Thoracic aorta (tissue), 2 donors: ENCODE data around the gene ICAM3. TPM values are rescaled to one million over a fixed set of nuclear protein-coding genes. Genes with fewer than 3 reads are reported as not detected.

Source experiments
- ATAC-seq: fragments of 150-250 bp; one replicate; pipeline ENCODE4 v1.8.0; 2017; ENCODE audit warnings: low read depth; ENCODE audit not compliant: insufficient number of reproducible peaks, low FRiP score
- DNase-seq: peaks from one replicate; pipeline ENCODE4 v3.0.0-alpha.2; 2020; ENCODE audit warnings: low spot score
- H3K27ac ChIP-seq, 2 donors: fragments of 200-600 bp; sonication (generic); 1 replicate in 1 of 2; 2 replicates in 1 of 2; pipeline ENCODE4 v1.5.1; 2016; ENCODE audit warnings: mild to moderate bottlenecking in 2 of 2, moderate library complexity in 2 of 2
- H3K27me3 ChIP-seq: fragments of 200-600 bp; sonication (generic); replicated peaks from 2 replicates; pipeline ENCODE4 v1.6.0; 2016; ENCODE audit warnings: mild to moderate bottlenecking; ENCODE audit not compliant: insufficient read depth
- H3K36me3 ChIP-seq: fragments of 200-600 bp; sonication (generic); one replicate; pipeline ENCODE4 v1.5.1; 2016
- H3K4me1 ChIP-seq, 2 donors: fragments of 200-600 bp; sonication (generic); 1 replicate in 1 of 2; 2 replicates in 1 of 2; pipeline versions ENCODE4 v1.5.1 to v1.6.0; 2016; ENCODE audit warnings: low read depth in 2 of 2, mild to moderate bottlenecking in 1 of 2; ENCODE audit not compliant: control insufficient read depth in 1 of 2
- H3K4me3 ChIP-seq: fragments of 200-600 bp; sonication (generic); 2 replicates; pipeline ENCODE4 v1.5.1; 2016; ENCODE audit warnings: mild to moderate bottlenecking
- H3K9me3 ChIP-seq: fragments of 200-600 bp; sonication (generic); 2 replicates; pipeline ENCODE4 v1.5.1; 2016
- CTCF ChIP-seq: fragments of 200-600 bp; sonication (generic); IDR thresholded peaks from one replicate; pipeline ENCODE4 v1.5.1; 2019; ENCODE audit warnings: antibody characterized with exemption
- total RNA-seq, 2 donors: library from RNA; depleted of rRNA; stranded (reverse); fragments of >200 nt; gene quantifications; one replicate each; pipeline versions ENCODE4 v1.1.0 to v1.2.3, GENCODE V29; 2016

The ICAM3 gene
- total RNA-seq, 2 donors from 2014 or later, result 3.5 to 8.0 TPM

- H3K36me3 ChIP-seq, result no peaks in the 10 kb centered on the region
- H3K9me3 ChIP-seq, result no peaks in the 10 kb centered on the region
- DNase-seq (peak; percentile 28), ATAC-seq (no peak)
- peaks cover 36% of the 10 kb centered on the region for H3K27me3 ChIP-seq
- peaks cover 45 to 59% of the 10 kb centered on the region in 2 donors for H3K4me1 ChIP-seq
- peak overlapping the region; percentile 74 for H3K4me3 ChIP-seq
- no peak for TF ChIP-seq CTCF
- H3K27ac ChIP-seq, result peak overlapping the region in 1 of 2 donors; percentile 28
Measured at GRCh38 chr19:10292206-10292788, 47.1 kb downstream of the ICAM3 start.

- no peaks in the 10 kb centered on the region for H3K9me3 ChIP-seq
- peaks cover 51 to 65% of the 10 kb centered on the region in 2 donors for H3K4me1 ChIP-seq
- H3K27ac ChIP-seq, result peak overlapping the region in 1 of 2 donors; percentile 28
- H3K4me3 ChIP-seq, result peak overlapping the region; percentile 74
- peaks cover 36% of the 10 kb centered on the region for H3K27me3 ChIP-seq
- no peak for ATAC-seq
- TF ChIP-seq CTCF, result no peak
- no peaks in the 10 kb centered on the region for H3K36me3 ChIP-seq
- DNase-seq, result no peak
Measured at GRCh38 chr19:10291554-10292205, 47.7 kb downstream of the ICAM3 start.

GRCh38 chr19:10290876-10291553 is 48.4 kb downstream of the ICAM3 start:
- no peak for ATAC-seq
- H3K4me1 ChIP-seq, result peaks cover 51 to 67% of the 10 kb centered on the region in 2 donors

GRCh38 chr19:10290357-10290875 is 49.0 kb downstream of the ICAM3 start:
- H3K9me3 ChIP-seq, result no peaks in the 10 kb centered on the region
- no peak for TF ChIP-seq CTCF
- peaks cover 47 to 61% of the 10 kb centered on the region in 2 donors for H3K4me1 ChIP-seq
- H3K4me3 ChIP-seq, result peak overlapping the region; percentile 74
- DNase-seq (no peak), ATAC-seq (no peak)
- H3K27ac ChIP-seq, result no peak overlapping the region
- H3K27me3 ChIP-seq, result peaks cover 35% of the 10 kb centered on the region
- H3K36me3 ChIP-seq, result no peaks in the 10 kb centered on the region

More at GRCh38 chr19:10290876-10291553, 48.4 kb downstream of the ICAM3 start:
- no peak for TF ChIP-seq CTCF
- Histone ChIP-seq H3K36me3 (no peaks in the 10 kb centered on the region), H3K27me3 (peaks cover 36% of the 10 kb centered on the region), H3K9me3 (no peaks in the 10 kb centered on the region), H3K4me3 (peak overlapping the region; percentile 74), H3K27ac (peak overlapping the region in 1 of 2 donors; percentile 28)
- no peak for DNase-seq

- H3K36me3 ChIP-seq, result no peaks in the 10 kb centered on the region
- no peak within 1 kb of the TSS for H3K27ac ChIP-seq
- H3K27me3 ChIP-seq, result peaks cover 30% of the 10 kb centered on the region
- ATAC-seq, result no peak
- H3K4me1 ChIP-seq, result peaks cover 45 to 58% of the 10 kb centered on the region in 2 donors
- no peak for DNase-seq
- peak within 1 kb of the TSS; percentile 74 for H3K4me3 ChIP-seq
- no peaks in the 10 kb centered on the region for H3K9me3 ChIP-seq
- TF ChIP-seq CTCF, result no peak
Measured at GRCh38 chr19:10289836-10290356, 49.5 kb downstream of the ICAM3 start, which contains the start of gene ICAM5. TSS of gene ICAM5 (plus strand) at chr19:10289952. CDS start at chr19:10290044, 92 bp downstream.
